Measurements from ENCODE around the gene SMAD6.

- TF ChIP-seq CTCF (IDR thresholded peaks at IDR 0.05): no peak
- TF ChIP-seq EZH2 (IDR thresholded peaks at IDR 0.05; ENCODE audit: borderline replicate concordance, insufficient read depth, low read depth, low read length, poor library complexity, severe bottlenecking): no peak
Measured at GRCh38 chr15:66821307-66821706, 119.3 kb downstream of the SMAD6 start.
